ENCODE data around the gene KAZALD1. TPM values are rescaled to one million over a fixed set of nuclear protein-coding genes. Genes with fewer than 3 reads are reported as not detected.
A peak's percentile ranks its signal among the peaks of the same experiment; 100 is the strongest.

The KAZALD1 gene
- total and polyA plus RNA-seq, 2 experiments from 2014 or later = 27.5 to 52.9 TPM

- no peak for DNase-seq (ENCODE audit: low read depth in 1 of 2, low spot score in 1 of 2)
- Histone ChIP-seq H3K4me3 (no peak overlapping the region), H3K27me3 (peaks cover 23% of the 10 kb centered on the region), H3K36me3 (no peaks in the 10 kb centered on the region), H3K9me3 (ENCODE audit: low read depth) (no peaks in the 10 kb centered on the region), H3K4me1 (ENCODE audit: low read depth) (peaks cover 5% of the 10 kb centered on the region), H3K27ac (no peak overlapping the region)
- TF ChIP-seq CTCF (IDR thresholded peaks at IDR 0.05; ENCODE audit: low read depth, low read length) = no peak
Measured at GRCh38 chr10:101040851-101041250, 20.9 kb upstream of the KAZALD1 start.

- H3K4me1 ChIP-seq (ENCODE audit: low read depth) = peaks cover 5% of the 10 kb centered on the region
- no peak overlapping the region for H3K27ac ChIP-seq
- TF ChIP-seq CTCF (IDR thresholded peaks at IDR 0.05; ENCODE audit: low read depth, low read length) = peak; percentile 87
- H3K4me3 ChIP-seq = no peak overlapping the region
- peak; percentile 87 to 91 for DNase-seq (ENCODE audit: low read depth in 1 of 2, low spot score in 1 of 2)
- no peaks in the 10 kb centered on the region for H3K36me3 ChIP-seq
- H3K9me3 ChIP-seq (ENCODE audit: low read depth) = no peaks in the 10 kb centered on the region
- H3K27me3 ChIP-seq = peaks cover 24% of the 10 kb centered on the region
Measured at GRCh38 chr10:101041252-101041761, 20.5 kb upstream of the KAZALD1 start.

DNA sequence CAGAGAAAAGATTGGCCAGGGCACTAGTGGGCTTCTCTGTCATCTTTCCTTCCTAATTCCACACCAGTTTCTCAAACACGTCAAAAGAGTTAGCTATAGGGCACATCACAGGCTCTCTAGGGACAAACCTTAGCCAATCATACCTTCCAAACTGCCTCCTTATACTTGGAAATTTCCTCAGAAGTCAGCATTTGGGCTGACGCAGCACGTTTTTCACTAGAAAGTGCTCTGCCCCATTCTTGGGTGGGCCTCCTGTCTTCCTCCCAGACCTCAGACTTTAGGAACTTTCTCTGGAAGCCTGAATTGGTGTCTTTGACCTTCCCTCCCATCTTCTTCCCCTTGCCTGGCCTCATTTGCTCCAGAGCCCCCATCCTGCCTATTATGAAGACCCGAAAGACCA is 19.7 kb upstream of the KAZALD1 start:
- Histone ChIP-seq H3K9me3 (ENCODE audit: low read depth) (no peaks in the 10 kb centered on the region), H3K4me3 (peak overlapping the region; percentile 50), H3K4me1 (ENCODE audit: low read depth) (peaks cover 5% of the 10 kb centered on the region), H3K36me3 (no peaks in the 10 kb centered on the region), H3K27me3 (peaks cover 25% of the 10 kb centered on the region), H3K27ac (peak overlapping the region; percentile 91)
- TF ChIP-seq CTCF (IDR thresholded peaks at IDR 0.05; ENCODE audit: low read depth, low read length) = no peak
- no peak for DNase-seq (ENCODE audit: low read depth in 1 of 2, low spot score in 1 of 2)

- Histone ChIP-seq H3K36me3 (no peaks in the 10 kb centered on the region), H3K9me3 (ENCODE audit: low read depth) (no peaks in the 10 kb centered on the region), H3K4me3 (peak overlapping the region; percentile 50), H3K27me3 (peaks cover 31% of the 10 kb centered on the region), H3K27ac (peak overlapping the region; percentile 91), H3K4me1 (ENCODE audit: low read depth) (peaks cover 5% of the 10 kb centered on the region)
- DNase-seq (ENCODE audit: low read depth in 1 of 2, low spot score in 1 of 2) = peak; percentile 97
- TF ChIP-seq CTCF (IDR thresholded peaks at IDR 0.05; ENCODE audit: low read depth, low read length) = no peak
Measured at GRCh38 chr10:101042667-101043362, 19.0 kb upstream of the KAZALD1 start.

DNA sequence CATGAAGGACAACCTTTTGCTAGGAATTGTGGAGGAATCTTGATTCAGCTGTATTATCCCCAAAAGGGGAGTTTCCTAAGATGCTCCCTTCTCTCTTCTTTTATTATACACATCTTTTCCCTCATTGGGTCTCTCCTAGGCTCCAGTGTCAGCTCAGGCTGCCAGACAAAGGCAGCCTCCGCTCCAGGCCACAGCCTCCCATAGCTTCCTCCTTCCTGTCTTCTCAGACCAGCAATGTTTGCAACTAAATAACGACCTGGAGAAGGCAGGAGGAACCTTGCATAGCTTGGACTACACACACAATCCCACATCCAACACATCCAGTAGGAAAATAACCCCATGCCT is 18.5 kb upstream of the KAZALD1 start:
- Histone ChIP-seq H3K9me3 (ENCODE audit: low read depth) (no peaks in the 10 kb centered on the region), H3K27me3 (peaks cover 36% of the 10 kb centered on the region), H3K4me3 (peak overlapping the region; percentile 50), H3K36me3 (no peaks in the 10 kb centered on the region), H3K27ac (peak overlapping the region; percentile 91), H3K4me1 (ENCODE audit: low read depth) (peaks cover 5% of the 10 kb centered on the region)
- TF ChIP-seq CTCF (IDR thresholded peaks at IDR 0.05; ENCODE audit: low read depth, low read length) = no peak
- DNase-seq (ENCODE audit: low read depth in 1 of 2, low spot score in 1 of 2) = no peak
